ENCODE measurements around the gene ZNF90.
"Not testable (repeated sequence)": the region's sequence is repeated elsewhere in the genome, so short reads cannot be mapped to it uniquely, and the experiment has no call there.

Gene ZNF90

GRCh38 chr19:20118064-20118839, 40.5 kb downstream of the ZNF90 start:
- H3K27me3 ChIP-seq (ENCODE audit: control insufficient read depth, insufficient read depth, low read length); H3K27ac ChIP-seq (ENCODE audit: low read length); H3K4me3 ChIP-seq (ENCODE audit: low read length); H3K4me1 ChIP-seq (ENCODE audit: control insufficient read depth, low read depth, low read length); H3K9ac ChIP-seq (ENCODE audit: low read length); H3K36me3 ChIP-seq (ENCODE audit: control insufficient read depth, low read depth, low read length): not testable (repeated sequence)
- H3K9me3 ChIP-seq (ENCODE audit: control insufficient read depth, low read depth, low read length): peaks cover 70% of the 10 kb centered on the region

- no peak overlapping the region for H3K4me3 ChIP-seq (ENCODE audit: low read length)
- peaks cover 48% of the 10 kb centered on the region for H3K9me3 ChIP-seq (ENCODE audit: control insufficient read depth, low read depth, low read length)
- no peaks in the 10 kb centered on the region for H3K4me1 ChIP-seq (ENCODE audit: control insufficient read depth, low read depth, low read length)
- H3K27ac ChIP-seq (ENCODE audit: low read length): no peak overlapping the region
- H3K27me3 ChIP-seq (ENCODE audit: control insufficient read depth, insufficient read depth, low read length): no peaks in the 10 kb centered on the region
- H3K9ac ChIP-seq (ENCODE audit: low read length): no peak overlapping the region
- no peaks in the 10 kb centered on the region for H3K36me3 ChIP-seq (ENCODE audit: control insufficient read depth, low read depth, low read length)
These were observed 47.1 kb downstream of the ZNF90 start for GRCh38 chr19:20124879-20125278.

GRCh38 chr19:20132933-20133332, 55.1 kb downstream of the ZNF90 start:
- peaks cover 41% of the 10 kb centered on the region for H3K9me3 ChIP-seq (ENCODE audit: control insufficient read depth, low read depth, low read length)
- not testable (repeated sequence) for H3K4me1 ChIP-seq (ENCODE audit: control insufficient read depth, low read depth, low read length); H3K4me3 ChIP-seq (ENCODE audit: low read length); H3K9ac ChIP-seq (ENCODE audit: low read length); H3K27ac ChIP-seq (ENCODE audit: low read length); H3K27me3 ChIP-seq (ENCODE audit: control insufficient read depth, insufficient read depth, low read length); H3K36me3 ChIP-seq (ENCODE audit: control insufficient read depth, low read depth, low read length)

GRCh38 chr19:20137714-20138113, 59.9 kb downstream of the ZNF90 start:
- peaks cover 40% of the 10 kb centered on the region for H3K9me3 ChIP-seq (ENCODE audit: control insufficient read depth, low read depth, low read length)
- not testable (repeated sequence) for H3K36me3 ChIP-seq (ENCODE audit: control insufficient read depth, low read depth, low read length); H3K27ac ChIP-seq (ENCODE audit: low read length)

GRCh38 chr19:20151617-20152145, 73.9 kb downstream of the ZNF90 start:
- Histone ChIP-seq H3K9me3 (ENCODE audit: control insufficient read depth, low read depth, low read length) (peaks cover 17% of the 10 kb centered on the region), H3K27me3 (ENCODE audit: control insufficient read depth, insufficient read depth, low read length) (no peaks in the 10 kb centered on the region), H3K4me3 (ENCODE audit: low read length) (no peak overlapping the region), H3K9ac (ENCODE audit: low read length) (no peak overlapping the region), H3K27ac (ENCODE audit: low read length) (no peak overlapping the region), H3K4me1 (ENCODE audit: control insufficient read depth, low read depth, low read length) (no peaks in the 10 kb centered on the region), H3K36me3 (ENCODE audit: control insufficient read depth, low read depth, low read length) (no peaks in the 10 kb centered on the region)

More at GRCh38 chr19:20137714-20138113, 59.9 kb downstream of the ZNF90 start:
- H3K4me1 ChIP-seq (ENCODE audit: control insufficient read depth, low read depth, low read length); H3K9ac ChIP-seq (ENCODE audit: low read length); H3K4me3 ChIP-seq (ENCODE audit: low read length); H3K27me3 ChIP-seq (ENCODE audit: control insufficient read depth, insufficient read depth, low read length): not testable (repeated sequence)

- not testable (repeated sequence) for H3K27me3 ChIP-seq (ENCODE audit: control insufficient read depth, insufficient read depth, low read length); H3K36me3 ChIP-seq (ENCODE audit: control insufficient read depth, low read depth, low read length); H3K27ac ChIP-seq (ENCODE audit: low read length); H3K4me3 ChIP-seq (ENCODE audit: low read length); H3K9ac ChIP-seq (ENCODE audit: low read length); H3K4me1 ChIP-seq (ENCODE audit: control insufficient read depth, low read depth, low read length)
- peaks cover 10% of the 10 kb centered on the region for H3K9me3 ChIP-seq (ENCODE audit: control insufficient read depth, low read depth, low read length)
These were observed 74.7 kb downstream of the ZNF90 start for GRCh38 chr19:20152506-20152905.

- Histone ChIP-seq H3K9ac (ENCODE audit: low read length) (no peak overlapping the region), H3K9me3 (ENCODE audit: control insufficient read depth, low read depth, low read length) (peaks cover 6% of the 10 kb centered on the region), H3K27ac (ENCODE audit: low read length) (no peak overlapping the region), H3K27me3 (ENCODE audit: control insufficient read depth, insufficient read depth, low read length) (no peaks in the 10 kb centered on the region), H3K4me1 (ENCODE audit: control insufficient read depth, low read depth, low read length) (no peaks in the 10 kb centered on the region), H3K4me3 (ENCODE audit: low read length) (no peak overlapping the region), H3K36me3 (ENCODE audit: control insufficient read depth, low read depth, low read length) (no peaks in the 10 kb centered on the region)
These were observed 75.5 kb downstream of the ZNF90 start for GRCh38 chr19:20153281-20153680.

- peaks cover 6% of the 10 kb centered on the region for H3K9me3 ChIP-seq (ENCODE audit: control insufficient read depth, low read depth, low read length)
- H3K9ac ChIP-seq (ENCODE audit: low read length): no peak overlapping the region
- H3K36me3 ChIP-seq (ENCODE audit: control insufficient read depth, low read depth, low read length): no peaks in the 10 kb centered on the region
- H3K4me1 ChIP-seq (ENCODE audit: control insufficient read depth, low read depth, low read length): no peaks in the 10 kb centered on the region
- H3K27ac ChIP-seq (ENCODE audit: low read length): no peak overlapping the region
- H3K4me3 ChIP-seq (ENCODE audit: low read length): no peak overlapping the region
- H3K27me3 ChIP-seq (ENCODE audit: control insufficient read depth, insufficient read depth, low read length): no peaks in the 10 kb centered on the region
These were observed 76.8 kb downstream of the ZNF90 start for GRCh38 chr19:20154636-20155035.

- no peaks in the 10 kb centered on the region for H3K4me1 ChIP-seq (ENCODE audit: control insufficient read depth, low read depth, low read length)
- no peaks in the 10 kb centered on the region for H3K36me3 ChIP-seq (ENCODE audit: control insufficient read depth, low read depth, low read length)
- no peak overlapping the region for H3K27ac ChIP-seq (ENCODE audit: low read length)
- no peak overlapping the region for H3K4me3 ChIP-seq (ENCODE audit: low read length)
- H3K9ac ChIP-seq (ENCODE audit: low read length): no peak overlapping the region
- H3K27me3 ChIP-seq (ENCODE audit: control insufficient read depth, insufficient read depth, low read length): no peaks in the 10 kb centered on the region
- H3K9me3 ChIP-seq (ENCODE audit: control insufficient read depth, low read depth, low read length): peaks cover 16% of the 10 kb centered on the region
These were observed 85.0 kb downstream of the ZNF90 start for GRCh38 chr19:20162821-20163220.

- no peak overlapping the region for H3K9ac ChIP-seq (ENCODE audit: low read length)
- no peak overlapping the region for H3K27ac ChIP-seq (ENCODE audit: low read length)
- H3K4me3 ChIP-seq (ENCODE audit: low read length): no peak overlapping the region
- H3K9me3 ChIP-seq (ENCODE audit: control insufficient read depth, low read depth, low read length): peaks cover 16% of the 10 kb centered on the region
- H3K27me3 ChIP-seq (ENCODE audit: control insufficient read depth, insufficient read depth, low read length): no peaks in the 10 kb centered on the region
- H3K4me1 ChIP-seq (ENCODE audit: control insufficient read depth, low read depth, low read length): no peaks in the 10 kb centered on the region
- H3K36me3 ChIP-seq (ENCODE audit: control insufficient read depth, low read depth, low read length): no peaks in the 10 kb centered on the region
These were observed 86.7 kb downstream of the ZNF90 start for GRCh38 chr19:20164456-20164855.

- Histone ChIP-seq H3K27ac (ENCODE audit: low read length) (no peak overlapping the region), H3K27me3 (ENCODE audit: control insufficient read depth, insufficient read depth, low read length) (no peaks in the 10 kb centered on the region), H3K9me3 (ENCODE audit: control insufficient read depth, low read depth, low read length) (peaks cover 16% of the 10 kb centered on the region), H3K4me3 (ENCODE audit: low read length) (no peak overlapping the region), H3K9ac (ENCODE audit: low read length) (no peak overlapping the region), H3K36me3 (ENCODE audit: control insufficient read depth, low read depth, low read length) (no peaks in the 10 kb centered on the region), H3K4me1 (ENCODE audit: control insufficient read depth, low read depth, low read length) (no peaks in the 10 kb centered on the region)
These were observed 88.3 kb downstream of the ZNF90 start for GRCh38 chr19:20165971-20166592.

Data from iPS-18a (cell line).